ENCODE data around the gene CNTN5.

GRCh38 chr11:100105982-100106358 lies 1085.2 kb downstream of the CNTN5 start:
- TF ChIP-seq, protein P1, sequence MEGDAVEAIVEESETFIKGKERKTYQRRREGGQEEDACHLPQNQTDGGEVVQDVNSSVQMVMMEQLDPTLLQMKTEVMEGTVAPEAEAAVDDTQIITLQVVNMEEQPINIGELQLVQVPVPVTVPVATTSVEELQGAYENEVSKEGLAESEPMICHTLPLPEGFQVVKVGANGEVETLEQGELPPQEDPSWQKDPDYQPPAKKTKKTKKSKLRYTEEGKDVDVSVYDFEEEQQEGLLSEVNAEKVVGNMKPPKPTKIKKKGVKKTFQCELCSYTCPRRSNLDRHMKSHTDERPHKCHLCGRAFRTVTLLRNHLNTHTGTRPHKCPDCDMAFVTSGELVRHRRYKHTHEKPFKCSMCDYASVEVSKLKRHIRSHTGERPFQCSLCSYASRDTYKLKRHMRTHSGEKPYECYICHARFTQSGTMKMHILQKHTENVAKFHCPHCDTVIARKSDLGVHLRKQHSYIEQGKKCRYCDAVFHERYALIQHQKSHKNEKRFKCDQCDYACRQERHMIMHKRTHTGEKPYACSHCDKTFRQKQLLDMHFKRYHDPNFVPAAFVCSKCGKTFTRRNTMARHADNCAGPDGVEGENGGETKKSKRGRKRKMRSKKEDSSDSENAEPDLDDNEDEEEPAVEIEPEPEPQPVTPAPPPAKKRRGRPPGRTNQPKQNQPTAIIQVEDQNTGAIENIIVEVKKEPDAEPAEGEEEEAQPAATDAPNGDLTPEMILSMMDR (IDR thresholded peaks at IDR 0.05), result no peak
- TF ChIP-seq POLR2A (IDR thresholded peaks at IDR 0.05), result no peak

Measured in uterus (tissue), 2 donors.